ENCODE measurements around the gene GRIA1. TPM values are rescaled to one million over a fixed set of nuclear protein-coding genes. Genes with fewer than 3 reads are reported as not detected.

Gene GRIA1
- total RNA-seq, 2 experiments from 2014 or later = not detected

DNA sequence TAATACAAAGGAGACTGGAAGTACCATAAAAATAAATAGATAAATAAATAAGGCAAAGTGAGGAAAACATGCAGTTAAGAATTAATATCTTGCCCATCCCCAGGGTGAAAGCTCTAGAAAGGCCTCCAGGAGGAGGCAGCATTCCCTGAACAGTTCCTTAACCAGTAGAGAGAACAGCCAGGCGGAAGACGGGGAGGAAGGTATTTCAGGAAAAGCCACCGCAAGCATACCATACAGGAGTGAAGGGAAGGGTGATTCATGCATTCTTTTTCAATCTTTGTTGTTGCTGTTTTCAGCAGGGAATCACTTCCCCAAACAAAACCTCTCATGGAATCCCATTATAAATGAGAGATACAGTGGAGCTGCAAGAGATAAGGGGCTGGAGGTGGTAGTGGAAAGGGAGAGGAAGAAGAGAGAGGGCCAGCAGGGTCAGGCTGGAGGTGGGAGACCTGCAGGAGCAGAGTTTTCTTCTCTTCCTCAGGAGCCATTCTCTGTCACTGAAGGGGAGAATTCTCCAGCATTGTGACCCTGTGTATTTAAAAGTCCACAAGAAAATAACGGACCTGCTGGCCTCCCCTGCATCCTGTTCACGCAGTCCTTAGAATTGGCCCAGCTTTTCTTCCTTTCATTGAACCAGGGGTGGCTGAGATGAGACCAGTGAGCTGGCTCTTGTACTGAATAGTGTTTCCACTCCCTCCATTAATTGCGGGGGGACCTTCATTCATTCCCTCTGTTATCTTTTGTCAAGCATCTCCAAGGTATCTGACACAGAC, 292.3 kb downstream of the GRIA1 start:
- no peak for DNase-seq
- Mint-ChIP-seq H3K4me1 (no peaks in the 10 kb centered on the region), H3K36me3 (ENCODE audit: low read depth) (no peaks in the 10 kb centered on the region), H3K9me3 (no peaks in the 10 kb centered on the region), H3K27me3 (no peaks in the 10 kb centered on the region), H3K27ac (no peak overlapping the region), H3K4me3 (no peak overlapping the region)
- ChIA-PET POLR2A (no interaction called here), CTCF (no interaction called here)

DNA sequence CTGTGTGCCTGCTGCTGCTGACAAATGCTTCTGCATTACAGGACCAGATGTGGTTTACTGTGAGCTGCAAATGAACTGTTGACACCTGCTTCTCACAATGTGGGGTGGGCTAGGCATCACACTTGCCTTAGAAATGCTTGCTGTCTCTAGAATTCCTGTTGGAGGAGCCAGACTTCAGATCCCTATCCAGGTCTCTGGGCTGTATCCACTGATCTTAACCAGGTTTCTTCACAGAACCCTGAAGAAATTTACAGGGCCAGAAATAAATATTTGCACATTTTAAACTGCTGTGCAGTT, 292.8 kb downstream of the GRIA1 start:
- CTCF ChIA-PET = no interaction called here

DNA sequence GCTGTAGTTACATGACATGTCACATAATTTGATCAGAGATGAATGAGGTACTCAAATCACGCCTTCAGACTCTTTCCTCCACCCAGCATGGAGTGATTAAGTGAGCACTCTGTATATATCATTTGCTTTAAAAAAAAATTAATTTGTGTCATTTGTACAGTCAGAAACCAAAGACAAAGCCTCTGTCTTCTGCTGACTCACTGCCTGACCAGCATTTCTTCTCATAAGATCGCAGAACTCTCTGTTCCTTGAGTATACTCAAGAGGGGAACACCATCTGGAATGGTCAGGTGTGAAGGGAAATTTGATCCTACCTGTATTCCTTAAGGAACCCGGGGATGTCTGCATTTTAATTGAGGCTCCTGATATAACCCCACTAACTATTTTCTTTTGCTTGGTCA, 293.8 kb downstream of the GRIA1 start:
- no peak overlapping the region for H3K4me3 Mint-ChIP-seq
- POLR2A ChIA-PET = no interaction called here
- no peaks in the 10 kb centered on the region for H3K4me1 Mint-ChIP-seq
- H3K27ac Mint-ChIP-seq = no peak overlapping the region
- H3K36me3 Mint-ChIP-seq (ENCODE audit: low read depth) = no peaks in the 10 kb centered on the region
- no peaks in the 10 kb centered on the region for H3K9me3 Mint-ChIP-seq
- CTCF ChIA-PET = no interaction called here
- H3K27me3 Mint-ChIP-seq = peaks cover 2% of the 10 kb centered on the region
- DNase-seq = no peak

More for the DNA sequence above, 292.8 kb downstream of the GRIA1 start:
- Mint-ChIP-seq H3K4me3 (no peak overlapping the region), H3K27me3 (peaks cover 2% of the 10 kb centered on the region), H3K4me1 (no peaks in the 10 kb centered on the region), H3K27ac (no peak overlapping the region), H3K9me3 (no peaks in the 10 kb centered on the region), H3K36me3 (ENCODE audit: low read depth) (no peaks in the 10 kb centered on the region)
- DNase-seq = no peak
- POLR2A ChIA-PET = no interaction called here

DNA sequence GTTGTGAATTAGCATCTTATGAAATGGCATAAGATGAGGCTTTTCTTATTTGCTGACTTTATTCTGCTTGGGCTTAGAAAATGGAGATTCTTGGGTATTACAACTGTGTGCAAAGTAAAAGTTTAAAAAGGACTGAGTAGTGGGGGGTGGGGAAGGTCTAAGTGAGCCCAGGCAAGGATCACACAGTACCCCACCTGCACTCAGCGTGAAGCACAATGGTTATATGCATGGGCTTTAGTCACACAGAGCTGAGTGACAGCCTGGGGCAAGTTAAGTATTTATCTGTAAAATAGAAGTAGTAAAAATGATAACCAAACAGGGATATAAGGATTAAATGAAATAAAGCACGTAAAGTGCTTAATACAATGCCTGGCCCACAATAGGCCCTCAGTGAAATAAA, 300.9 kb downstream of the GRIA1 start:
- Mint-ChIP-seq H3K27ac (no peak overlapping the region), H3K9me3 (no peaks in the 10 kb centered on the region), H3K4me3 (no peak overlapping the region), H3K4me1 (no peaks in the 10 kb centered on the region), H3K27me3 (peaks cover 2% of the 10 kb centered on the region), H3K36me3 (ENCODE audit: low read depth) (no peaks in the 10 kb centered on the region)
- no peak for DNase-seq
- POLR2A ChIA-PET = no interaction called here
- CTCF ChIA-PET = interaction anchor here (0.6 to 1.2 kb wide), 2 partner anchors 63 to 226 kb away, joined by 3 to 4 read pairs; no protein-coding TSS in a partner anchor

DNA sequence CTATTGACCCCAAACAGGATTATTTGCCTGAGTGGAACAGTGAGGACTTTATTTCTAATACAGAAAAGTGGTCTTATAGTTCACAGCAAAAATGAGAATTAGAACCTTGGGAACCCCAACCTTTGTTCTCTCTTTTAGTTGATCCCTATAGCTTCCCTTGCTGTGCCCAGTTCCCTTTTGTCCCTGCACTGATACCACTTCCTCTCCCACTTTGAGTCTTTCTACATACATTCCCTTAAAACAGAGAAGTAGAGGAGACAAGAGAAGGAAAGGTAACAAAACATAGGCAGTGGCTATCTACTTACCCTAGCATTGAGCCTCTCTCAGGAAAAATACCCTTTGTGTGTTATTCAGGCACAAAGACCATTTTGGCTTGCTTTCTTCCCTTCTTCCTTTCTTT, 301.8 kb downstream of the GRIA1 start:
- no peak for DNase-seq
- H3K4me1 Mint-ChIP-seq = no peaks in the 10 kb centered on the region
- ChIA-PET POLR2A (no interaction called here), CTCF (interaction anchor here (1.2 kb wide), 1 partner anchor 62 kb away, joined by 4 read pairs; no protein-coding TSS in a partner anchor)
- H3K27ac Mint-ChIP-seq = no peak overlapping the region
- H3K9me3 Mint-ChIP-seq = no peaks in the 10 kb centered on the region
- H3K4me3 Mint-ChIP-seq = no peak overlapping the region
- no peaks in the 10 kb centered on the region for H3K36me3 Mint-ChIP-seq (ENCODE audit: low read depth)
- peaks cover 2% of the 10 kb centered on the region for H3K27me3 Mint-ChIP-seq

DNA sequence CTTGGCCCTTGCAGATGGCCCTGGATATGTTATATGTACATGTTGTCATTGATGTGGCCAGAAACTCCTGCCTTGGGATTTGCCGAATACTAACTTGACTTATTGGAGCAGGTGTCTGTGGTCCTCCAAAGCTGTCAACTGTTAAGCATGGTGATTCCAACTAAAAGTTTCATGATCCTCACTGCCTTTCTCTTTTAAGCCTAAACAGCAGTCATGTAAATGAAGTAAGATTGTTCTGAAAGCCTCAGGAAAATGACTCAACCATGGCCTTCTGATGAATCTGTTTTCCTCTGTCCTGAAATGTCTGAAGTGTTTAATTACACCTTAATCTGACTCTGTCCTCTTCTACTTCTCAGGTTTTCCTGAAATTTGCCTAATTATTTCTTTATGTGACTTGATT, 303.2 kb downstream of the GRIA1 start:
- Mint-ChIP-seq H3K27ac (no peak overlapping the region), H3K9me3 (no peaks in the 10 kb centered on the region), H3K36me3 (ENCODE audit: low read depth) (no peaks in the 10 kb centered on the region), H3K27me3 (no peaks in the 10 kb centered on the region), H3K4me1 (no peaks in the 10 kb centered on the region), H3K4me3 (no peak overlapping the region)
- ChIA-PET POLR2A (no interaction called here), CTCF (no interaction called here)
- DNase-seq = no peak

DNA sequence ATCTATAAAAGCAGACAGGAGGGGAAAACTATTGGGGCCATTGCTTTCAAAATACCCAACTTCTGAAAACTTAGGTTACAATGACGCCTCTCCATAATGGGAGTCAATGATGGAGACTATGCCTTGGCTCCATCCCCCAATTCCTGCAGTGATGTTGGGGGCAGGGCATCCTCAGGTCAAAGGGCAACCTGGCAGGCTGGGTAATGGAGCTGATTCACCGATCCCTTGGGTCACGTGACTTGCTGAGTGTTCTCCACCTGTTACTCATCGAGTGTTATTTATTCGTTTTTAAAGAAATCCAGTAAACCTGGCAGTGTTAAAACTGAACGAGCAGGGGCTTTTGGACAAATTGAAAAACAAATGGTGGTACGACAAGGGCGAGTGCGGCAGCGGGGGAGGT, 303.9 kb downstream of the GRIA1 start:
- ChIA-PET POLR2A (no interaction called here), CTCF (no interaction called here)
- no peak for DNase-seq
- Mint-ChIP-seq H3K27me3 (no peaks in the 10 kb centered on the region), H3K36me3 (ENCODE audit: low read depth) (no peaks in the 10 kb centered on the region), H3K9me3 (no peaks in the 10 kb centered on the region), H3K27ac (no peak overlapping the region), H3K4me1 (no peaks in the 10 kb centered on the region), H3K4me3 (no peak overlapping the region)

DNA sequence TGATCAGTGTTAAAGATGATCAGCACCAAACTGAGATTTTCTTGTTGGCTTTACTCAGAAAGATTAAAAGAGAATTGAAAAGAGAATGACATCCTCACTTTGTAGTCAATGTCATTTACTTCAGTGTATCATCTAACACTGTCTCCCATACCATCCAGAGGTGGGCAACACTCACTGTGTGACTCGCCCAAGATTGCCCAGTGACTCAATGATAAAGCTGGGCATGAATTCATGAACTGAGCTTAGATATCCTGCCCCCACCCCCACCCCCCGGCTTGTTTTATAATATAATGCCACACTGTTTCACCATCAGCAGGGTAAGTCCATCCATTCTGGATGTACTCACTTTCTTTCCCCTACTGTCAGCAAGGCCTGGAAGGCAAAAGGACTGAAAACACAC, 306.1 kb downstream of the GRIA1 start:
- Mint-ChIP-seq H3K4me1 (no peaks in the 10 kb centered on the region), H3K27me3 (no peaks in the 10 kb centered on the region), H3K27ac (no peak overlapping the region), H3K4me3 (no peak overlapping the region), H3K36me3 (ENCODE audit: low read depth) (no peaks in the 10 kb centered on the region), H3K9me3 (no peaks in the 10 kb centered on the region)
- DNase-seq = no peak
- ChIA-PET POLR2A (no interaction called here), CTCF (no interaction called here)

DNA sequence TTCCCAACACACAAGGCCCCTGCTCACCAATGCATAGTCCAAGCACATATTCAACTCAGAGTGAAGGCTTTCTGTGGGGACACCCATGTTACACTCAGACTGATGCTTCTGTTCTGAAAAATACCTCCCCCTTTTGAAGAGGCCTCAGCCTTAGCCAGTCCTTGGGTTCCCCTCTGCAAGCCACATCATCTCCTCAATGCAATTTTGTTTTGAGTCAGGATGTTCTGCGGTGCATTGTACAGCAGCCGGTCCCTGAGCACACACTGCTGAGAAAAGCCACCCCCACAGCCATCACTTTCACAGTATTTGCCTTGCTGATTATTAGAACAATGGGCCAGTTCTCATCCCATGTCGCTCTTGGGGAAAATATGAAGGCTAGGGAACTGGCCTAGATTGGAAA, 307.0 kb downstream of the GRIA1 start:
- POLR2A ChIA-PET = no interaction called here
- DNase-seq = no peak
- no peaks in the 10 kb centered on the region for H3K36me3 Mint-ChIP-seq (ENCODE audit: low read depth)
- H3K9me3 Mint-ChIP-seq = no peaks in the 10 kb centered on the region
- H3K27ac Mint-ChIP-seq = no peak overlapping the region
- H3K4me3 Mint-ChIP-seq = no peak overlapping the region
- H3K27me3 Mint-ChIP-seq = no peaks in the 10 kb centered on the region
- CTCF ChIA-PET = no interaction called here
- no peaks in the 10 kb centered on the region for H3K4me1 Mint-ChIP-seq

DNA sequence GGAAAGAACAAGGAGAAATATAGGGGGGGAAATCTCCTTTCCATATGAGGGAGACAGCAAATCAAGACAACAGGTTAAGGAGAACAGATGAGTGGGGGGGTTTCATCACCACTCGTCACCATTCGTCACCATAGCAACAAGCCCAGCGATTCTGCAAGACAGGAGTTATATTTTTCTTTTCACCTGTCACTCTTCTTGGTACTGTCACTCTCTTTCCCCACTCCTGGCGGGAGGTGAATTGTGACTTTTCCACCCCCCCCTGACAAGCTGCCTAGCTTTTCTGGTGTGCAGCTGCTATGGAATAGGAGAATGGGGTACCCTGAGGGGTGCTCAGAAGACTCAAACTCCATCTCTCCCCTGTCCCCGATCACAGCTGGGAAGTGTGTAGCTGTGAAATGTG, 308.4 kb downstream of the GRIA1 start:
- H3K4me3 Mint-ChIP-seq = no peak overlapping the region
- POLR2A ChIA-PET = no interaction called here
- no peaks in the 10 kb centered on the region for H3K9me3 Mint-ChIP-seq
- no peaks in the 10 kb centered on the region for H3K27me3 Mint-ChIP-seq
- H3K4me1 Mint-ChIP-seq = no peaks in the 10 kb centered on the region
- H3K27ac Mint-ChIP-seq = no peak overlapping the region
- no peak for DNase-seq
- no peaks in the 10 kb centered on the region for H3K36me3 Mint-ChIP-seq (ENCODE audit: low read depth)
- CTCF ChIA-PET = no interaction called here

DNA sequence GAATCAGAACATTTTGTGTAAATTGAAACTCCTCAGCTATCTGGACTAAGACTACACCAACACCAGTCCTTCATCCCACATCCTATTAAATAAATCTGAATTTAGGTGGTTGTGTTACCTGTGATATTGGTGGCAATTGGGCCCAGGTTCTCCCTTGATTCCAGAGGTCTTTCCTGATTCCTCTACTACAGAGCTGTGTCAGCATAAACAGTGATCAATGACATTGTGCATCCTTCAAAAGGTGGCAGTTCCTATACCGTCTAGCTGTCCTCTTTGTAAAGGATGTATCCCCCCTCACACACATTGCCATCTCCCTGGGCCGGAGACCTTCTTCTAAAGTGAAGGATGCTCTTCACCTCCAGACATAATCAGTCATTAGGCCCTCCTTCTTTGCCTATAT, 309.0 kb downstream of the GRIA1 start:
- ChIA-PET POLR2A (no interaction called here), CTCF (no interaction called here)
- Mint-ChIP-seq H3K27me3 (no peaks in the 10 kb centered on the region), H3K27ac (no peak overlapping the region), H3K4me1 (no peaks in the 10 kb centered on the region), H3K4me3 (no peak overlapping the region), H3K36me3 (ENCODE audit: low read depth) (no peaks in the 10 kb centered on the region), H3K9me3 (no peaks in the 10 kb centered on the region)
- DNase-seq = no peak

DNA sequence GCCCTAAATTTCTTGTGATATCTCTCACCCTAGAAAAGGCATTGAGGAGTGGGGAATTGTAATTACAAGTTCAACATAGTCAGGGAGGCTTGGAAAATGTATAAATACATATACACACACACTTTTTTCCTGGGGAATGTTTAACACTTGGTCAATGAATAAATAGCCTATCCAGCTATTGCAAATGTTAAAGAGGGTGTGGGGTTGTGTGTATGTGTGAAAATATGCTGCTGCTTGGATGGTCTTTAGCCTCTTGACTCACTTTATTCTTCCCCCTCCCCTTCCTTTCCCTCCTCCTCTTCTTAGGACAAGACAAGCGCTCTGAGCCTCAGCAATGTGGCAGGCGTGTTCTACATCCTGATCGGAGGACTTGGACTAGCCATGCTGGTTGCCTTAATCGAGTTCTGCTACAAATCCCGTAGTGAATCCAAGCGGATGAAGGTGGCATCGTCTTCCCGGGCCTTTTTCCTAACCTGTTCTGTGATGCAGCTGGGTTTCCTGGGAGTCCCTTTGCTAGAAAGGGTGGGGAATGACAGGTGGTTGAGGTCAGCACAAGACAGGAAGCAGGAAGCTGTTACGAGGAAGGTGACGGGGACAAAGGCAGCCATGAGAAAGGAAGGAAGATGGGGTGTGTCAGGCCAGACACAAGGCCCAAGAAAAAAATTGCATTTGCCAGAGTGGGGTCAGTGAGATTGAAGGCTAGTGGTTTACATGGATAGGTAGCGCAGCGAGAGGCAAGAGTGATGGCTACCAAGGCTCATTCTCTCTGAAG, 311.8 kb downstream of the GRIA1 start:
- no peak overlapping the region for H3K27ac Mint-ChIP-seq
- no peak for DNase-seq
- no peak overlapping the region for H3K4me3 Mint-ChIP-seq
- H3K9me3 Mint-ChIP-seq = no peaks in the 10 kb centered on the region
- H3K4me1 Mint-ChIP-seq = no peaks in the 10 kb centered on the region
- POLR2A ChIA-PET = no interaction called here
- CTCF ChIA-PET = no interaction called here
- H3K36me3 Mint-ChIP-seq (ENCODE audit: low read depth) = no peaks in the 10 kb centered on the region
- no peaks in the 10 kb centered on the region for H3K27me3 Mint-ChIP-seq

DNA sequence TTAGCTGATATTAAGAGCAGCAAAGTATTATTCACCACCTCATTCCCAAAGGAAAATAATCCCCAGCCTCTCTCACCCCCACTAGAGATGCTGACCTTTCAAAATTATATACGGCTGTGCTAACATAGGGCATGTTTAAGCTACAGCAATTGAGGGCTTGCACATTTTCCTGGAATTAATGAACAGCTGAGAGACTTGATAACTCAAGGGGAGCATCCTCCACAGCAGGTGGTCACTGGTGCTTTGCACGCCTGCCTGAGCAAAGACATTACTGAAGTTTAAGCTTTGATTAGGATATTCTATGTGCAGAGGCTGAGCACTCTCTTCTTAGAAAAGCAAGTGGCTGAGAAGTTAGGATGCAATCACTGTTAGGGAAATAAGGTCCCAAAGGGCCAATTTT, 317.3 kb downstream of the GRIA1 start:
- Mint-ChIP-seq H3K4me3 (no peak overlapping the region), H3K4me1 (no peaks in the 10 kb centered on the region), H3K36me3 (ENCODE audit: low read depth) (no peaks in the 10 kb centered on the region), H3K27me3 (no peaks in the 10 kb centered on the region), H3K9me3 (no peaks in the 10 kb centered on the region), H3K27ac (no peak overlapping the region)
- POLR2A ChIA-PET = no interaction called here
- no peak for DNase-seq
- CTCF ChIA-PET = no interaction called here

DNA sequence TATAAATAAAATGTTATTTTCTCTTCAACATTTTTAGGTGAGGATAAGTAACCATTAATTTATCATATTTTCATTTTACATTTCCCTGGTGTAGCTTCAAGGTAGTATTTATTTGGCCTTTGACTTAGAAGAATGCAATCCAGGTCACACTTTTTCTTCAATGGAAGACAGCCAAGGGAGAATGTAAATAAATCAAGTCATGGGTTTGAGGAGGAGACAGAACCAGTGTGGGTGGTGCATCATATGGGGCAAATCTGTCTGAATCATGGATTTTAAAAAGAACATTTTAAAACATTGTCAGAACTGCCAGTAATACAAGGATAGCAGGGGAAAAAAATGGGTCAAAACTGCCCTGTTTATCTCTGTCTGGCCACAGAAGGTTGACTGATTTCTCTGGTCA, 318.7 kb downstream of the GRIA1 start:
- H3K27me3 Mint-ChIP-seq = no peaks in the 10 kb centered on the region
- H3K27ac Mint-ChIP-seq = no peak overlapping the region
- DNase-seq = no peak
- no peaks in the 10 kb centered on the region for H3K9me3 Mint-ChIP-seq
- no peak overlapping the region for H3K4me3 Mint-ChIP-seq
- no peaks in the 10 kb centered on the region for H3K4me1 Mint-ChIP-seq
- ChIA-PET CTCF (no interaction called here), POLR2A (no interaction called here)
- no peaks in the 10 kb centered on the region for H3K36me3 Mint-ChIP-seq (ENCODE audit: low read depth)

All from activated CD4-positive, alpha-beta T cell treated with anti-CD3 and anti-CD28 coated beads, Interleukin-2, amount 10 ng/mL, durations not matched to agents 7 days and 5 days (primary cell).